LNCAP (cell line): Measurements from ENCODE around the gene HFE.

ENCODE experiments used
- TF ChIP-seq, protein P1 (sequence below): fragments of 450-650 bp; IDR thresholded peaks from 2 replicates; pipeline ENCODE4 v1.5.1; 2017; ENCODE audit warnings: mild to moderate bottlenecking

The HFE gene

DNA sequence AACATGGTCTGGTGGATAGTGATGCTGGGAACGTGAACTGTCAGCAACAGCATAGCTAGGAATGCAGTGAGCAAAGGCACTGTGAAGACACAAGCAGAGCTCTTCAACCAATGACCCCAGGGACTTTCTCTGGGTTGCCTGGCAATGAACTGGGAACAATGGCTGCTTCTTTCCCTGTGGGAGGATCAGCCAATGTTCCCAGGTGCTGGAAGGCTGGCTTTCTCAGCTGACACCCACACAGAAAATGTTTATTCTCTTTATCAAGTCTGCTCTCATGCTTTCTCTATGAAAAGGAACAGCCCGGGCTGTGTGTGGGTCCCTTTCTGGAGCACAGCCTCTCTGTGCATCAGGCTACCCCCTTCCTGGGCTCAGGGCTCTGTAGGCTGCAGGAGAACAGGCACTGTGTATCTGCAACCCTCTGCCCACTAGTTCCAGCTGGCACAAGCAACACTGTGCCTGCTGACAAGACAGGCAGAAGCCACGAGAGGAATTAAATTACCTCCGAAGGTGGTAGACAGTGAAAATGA is 54.2 kb downstream of the HFE start:
- TF ChIP-seq, protein P1, sequence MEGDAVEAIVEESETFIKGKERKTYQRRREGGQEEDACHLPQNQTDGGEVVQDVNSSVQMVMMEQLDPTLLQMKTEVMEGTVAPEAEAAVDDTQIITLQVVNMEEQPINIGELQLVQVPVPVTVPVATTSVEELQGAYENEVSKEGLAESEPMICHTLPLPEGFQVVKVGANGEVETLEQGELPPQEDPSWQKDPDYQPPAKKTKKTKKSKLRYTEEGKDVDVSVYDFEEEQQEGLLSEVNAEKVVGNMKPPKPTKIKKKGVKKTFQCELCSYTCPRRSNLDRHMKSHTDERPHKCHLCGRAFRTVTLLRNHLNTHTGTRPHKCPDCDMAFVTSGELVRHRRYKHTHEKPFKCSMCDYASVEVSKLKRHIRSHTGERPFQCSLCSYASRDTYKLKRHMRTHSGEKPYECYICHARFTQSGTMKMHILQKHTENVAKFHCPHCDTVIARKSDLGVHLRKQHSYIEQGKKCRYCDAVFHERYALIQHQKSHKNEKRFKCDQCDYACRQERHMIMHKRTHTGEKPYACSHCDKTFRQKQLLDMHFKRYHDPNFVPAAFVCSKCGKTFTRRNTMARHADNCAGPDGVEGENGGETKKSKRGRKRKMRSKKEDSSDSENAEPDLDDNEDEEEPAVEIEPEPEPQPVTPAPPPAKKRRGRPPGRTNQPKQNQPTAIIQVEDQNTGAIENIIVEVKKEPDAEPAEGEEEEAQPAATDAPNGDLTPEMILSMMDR, result no peak

DNA sequence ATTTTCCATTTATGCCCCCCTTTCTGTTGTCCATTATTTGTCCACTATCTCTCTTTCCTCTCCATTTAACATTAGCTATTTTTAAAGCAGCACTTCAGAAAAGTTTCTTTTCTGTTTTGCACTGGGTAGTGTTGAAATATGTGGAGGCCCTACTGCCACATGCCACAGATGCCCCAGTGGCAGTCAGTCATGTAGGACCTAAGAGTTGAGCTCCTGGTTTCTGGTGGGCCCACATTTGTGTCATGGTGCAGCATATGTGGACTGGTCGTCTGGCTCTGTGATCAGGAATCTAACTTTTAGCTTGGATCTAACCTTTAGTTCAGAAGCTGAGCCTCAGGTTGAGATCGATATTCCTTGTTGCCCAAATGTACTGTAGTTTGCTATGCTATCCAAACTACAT is 54.8 kb downstream of the HFE start:
- TF ChIP-seq, protein P1, result no peak
